NCI-H524 treated with DMSO at 0.1 percent for 48 hours (cell line): ENCODE measurements around the gene HOXB7.

ENCODE experiments used
- DNase-seq: peaks from one replicate; lab custom pipeline; 2025; lab: John Stamatoyannopoulos, UW

Gene HOXB7

DNA sequence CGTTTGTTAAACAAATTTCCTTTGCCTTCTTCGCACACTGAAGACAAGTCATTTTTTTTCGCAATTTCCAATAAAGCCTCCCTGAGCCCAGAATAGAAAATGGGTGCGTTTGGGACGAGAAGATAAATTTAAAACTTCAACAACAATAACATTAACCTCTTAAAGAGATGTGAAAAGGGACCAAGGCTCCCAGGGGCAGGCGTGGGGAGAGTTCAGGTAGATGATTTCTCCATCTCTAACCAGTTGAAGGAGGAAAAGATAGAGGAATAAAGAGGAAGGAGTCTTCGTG, 31.4 kb downstream of the HOXB7 start:
- no peak for DNase-seq

DNA sequence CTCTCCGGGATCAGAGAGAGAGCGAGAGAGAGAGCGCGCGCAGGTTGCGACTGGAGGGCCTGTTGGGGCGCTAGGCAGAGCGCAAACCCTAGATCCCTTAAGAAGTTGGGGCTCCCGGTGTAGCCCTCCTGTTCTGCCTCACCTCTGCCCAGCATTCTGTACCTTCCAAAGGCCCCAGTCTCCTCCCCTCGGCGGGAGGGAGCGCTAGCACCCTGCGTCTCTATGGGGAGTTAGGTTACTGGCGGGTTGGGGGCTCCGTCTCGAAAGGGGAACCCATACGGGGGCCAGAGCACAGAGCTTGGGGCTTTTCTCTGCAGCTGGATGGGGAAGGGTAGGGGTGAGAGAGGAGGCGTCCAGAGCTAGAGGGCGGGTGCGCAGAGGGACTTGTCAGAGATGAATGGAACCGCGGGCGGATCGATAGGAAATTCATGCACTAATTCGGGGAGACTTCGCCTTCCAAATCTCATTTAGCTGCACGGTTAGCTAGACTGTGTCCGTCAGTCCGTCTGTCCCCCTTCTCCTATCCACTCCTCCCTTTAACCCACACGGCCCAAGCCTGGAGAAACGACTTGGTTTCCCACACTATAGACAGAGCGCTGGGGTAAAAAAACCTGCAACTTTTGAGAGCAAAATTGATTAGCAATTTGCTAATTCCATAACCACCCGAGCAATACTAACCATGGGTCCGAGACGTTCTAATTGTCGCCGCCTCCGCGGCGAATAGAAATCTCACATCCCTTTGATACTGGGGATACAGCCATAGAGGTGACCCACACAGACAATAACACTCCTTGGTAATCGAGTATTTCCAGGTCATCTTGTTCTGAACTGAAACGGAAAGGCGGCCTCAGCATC, 32.0 kb downstream of the HOXB7 start:
- DNase-seq = no peak

DNA sequence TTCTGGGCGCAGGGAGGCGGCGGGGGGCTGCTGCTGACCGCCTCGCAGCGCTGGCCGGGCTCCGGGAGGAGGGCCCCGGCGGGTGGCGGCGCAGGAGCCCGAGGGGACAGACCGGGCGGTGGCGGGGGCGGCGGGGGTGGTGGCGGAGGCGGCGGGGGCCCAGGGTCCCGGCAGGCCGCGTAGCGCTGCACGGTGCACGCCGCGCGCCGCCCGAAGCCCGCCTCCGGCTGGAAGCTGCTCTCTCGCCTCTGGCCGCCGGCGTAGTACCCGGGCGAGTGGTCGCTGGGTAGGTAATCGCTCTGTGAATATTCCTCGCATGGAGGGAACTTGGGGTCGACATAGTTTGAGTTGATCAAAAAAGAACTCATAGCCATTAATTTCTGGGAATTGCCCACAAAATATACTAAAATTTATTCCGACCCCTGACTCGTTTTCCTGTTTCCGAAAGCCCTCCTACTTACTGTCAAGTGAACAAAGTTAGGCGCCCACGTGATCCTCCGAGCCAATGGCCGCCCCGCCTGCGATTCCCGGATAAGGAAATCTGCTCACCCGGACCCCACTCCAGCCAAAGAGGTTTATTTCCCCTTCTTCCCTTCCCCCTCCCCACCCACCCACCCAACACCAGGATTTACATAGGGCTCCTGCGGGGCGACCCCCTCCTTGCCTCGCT, 32.7 kb downstream of the HOXB7 start, which contains the start of gene HOXB4:
HOXB4 (minus strand) TSS at position 405 of the 670 bp plus-strand sequence; CDS start at position 374, 31 bp downstream.
- no peak for DNase-seq

DNA sequence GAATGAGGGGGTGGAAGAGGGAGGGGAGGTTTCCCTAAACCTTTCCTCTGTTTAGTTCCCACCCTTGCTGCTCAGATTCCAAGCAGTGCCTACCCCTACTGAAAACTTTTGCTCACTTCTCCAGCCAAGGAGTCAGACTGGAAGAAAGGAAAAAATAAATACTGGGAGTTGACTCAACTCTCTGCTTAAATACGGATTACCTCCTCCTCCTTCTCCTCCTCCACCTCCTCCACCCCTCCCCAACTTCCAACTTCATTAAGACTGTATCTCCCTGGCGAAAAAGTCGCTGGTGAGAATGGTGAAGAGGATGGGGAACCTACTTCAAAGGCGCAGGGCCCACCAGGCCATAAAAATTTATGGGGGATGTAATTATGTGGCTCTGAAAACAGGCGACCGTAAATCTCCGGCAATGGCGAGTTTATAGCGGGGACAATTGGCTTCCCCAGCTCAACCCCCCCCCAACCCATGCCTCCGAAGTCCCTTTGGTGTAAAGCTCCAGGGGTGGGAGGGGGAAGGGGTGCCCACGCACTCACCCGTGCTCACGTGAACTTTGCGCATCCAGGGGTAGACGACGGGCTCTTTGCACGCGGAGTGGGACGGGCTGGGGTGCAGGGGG, 33.4 kb downstream of the HOXB7 start:
- DNase-seq = no peak

DNA sequence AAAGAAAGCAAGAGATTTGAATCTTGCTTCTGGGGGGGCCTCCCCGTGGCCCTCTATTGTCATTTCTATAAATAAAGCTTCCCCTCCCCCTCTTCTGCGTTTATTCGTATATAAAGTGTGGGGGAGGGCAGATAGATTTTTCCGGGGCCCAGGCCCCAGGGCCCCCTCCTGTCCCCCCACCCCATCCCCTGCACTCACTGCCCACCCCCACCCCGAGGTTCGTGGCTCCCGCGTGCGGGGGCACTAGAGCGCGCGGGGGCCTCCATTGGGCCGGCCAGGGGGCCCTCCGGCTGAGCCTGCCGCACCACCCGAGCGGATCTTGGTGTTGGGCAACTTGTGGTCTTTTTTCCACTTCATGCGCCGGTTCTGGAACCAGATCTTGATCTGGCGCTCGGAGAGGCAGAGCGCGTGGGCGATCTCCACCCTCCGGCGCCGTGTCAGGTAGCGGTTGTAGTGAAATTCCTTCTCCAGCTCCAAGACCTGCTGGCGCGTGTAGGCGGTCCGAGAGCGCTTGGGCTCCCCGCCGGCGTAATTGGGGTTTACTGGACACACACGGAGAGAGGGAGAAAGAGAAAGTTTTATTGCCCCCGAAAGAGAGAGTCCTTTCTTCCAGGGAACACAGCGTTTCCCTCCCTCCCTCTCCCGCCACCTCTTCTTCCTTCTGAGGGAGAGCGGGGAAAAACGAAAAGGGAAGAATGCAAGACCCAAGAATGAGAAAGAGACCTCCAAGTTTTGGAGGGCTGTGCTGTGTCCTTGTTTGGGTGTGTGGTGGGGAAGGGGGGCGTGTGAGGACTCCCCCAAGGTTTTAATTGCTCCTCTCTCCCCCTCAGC, 34.1 kb downstream of the HOXB7 start:
- DNase-seq = no peak

DNA sequence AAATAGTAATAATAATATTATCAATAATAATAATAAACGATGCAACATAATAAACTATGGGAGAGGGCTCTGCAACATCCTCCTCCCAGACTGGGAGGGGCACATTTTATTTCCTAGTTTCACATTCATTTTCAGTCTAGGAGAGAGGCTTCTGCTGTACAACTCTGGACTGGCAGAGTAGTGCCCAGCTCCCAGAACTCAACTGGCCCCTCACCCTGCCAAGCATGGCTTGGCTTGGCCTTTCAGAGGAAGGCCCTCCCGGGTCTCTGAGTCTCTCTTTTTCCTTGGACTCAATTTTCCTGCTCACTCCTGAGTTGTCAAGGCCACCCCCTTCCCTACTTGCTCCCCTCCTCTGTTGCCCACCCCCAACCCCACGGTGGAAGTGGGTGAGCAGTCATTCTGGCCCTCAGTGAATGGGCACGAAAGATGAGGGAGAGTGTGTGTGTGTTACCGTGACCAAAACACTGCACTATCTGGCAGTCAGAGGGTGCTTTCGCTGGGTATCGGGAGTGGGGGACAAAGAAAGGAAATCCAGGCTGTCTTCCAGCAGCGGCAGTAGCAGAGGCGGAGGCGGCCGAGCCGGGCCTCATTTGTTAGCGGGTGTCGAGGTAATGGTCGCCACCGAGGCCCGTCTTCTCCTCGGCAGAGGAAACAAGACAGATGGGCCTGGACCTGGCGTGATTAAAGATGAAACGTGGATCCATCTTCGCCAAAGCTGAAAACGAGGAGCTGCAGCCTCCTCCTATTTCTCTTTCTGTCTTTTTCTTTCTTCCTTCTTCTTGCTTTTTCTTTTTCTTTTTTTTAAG, 34.9 kb downstream of the HOXB7 start:
- DNase-seq = no peak

DNA sequence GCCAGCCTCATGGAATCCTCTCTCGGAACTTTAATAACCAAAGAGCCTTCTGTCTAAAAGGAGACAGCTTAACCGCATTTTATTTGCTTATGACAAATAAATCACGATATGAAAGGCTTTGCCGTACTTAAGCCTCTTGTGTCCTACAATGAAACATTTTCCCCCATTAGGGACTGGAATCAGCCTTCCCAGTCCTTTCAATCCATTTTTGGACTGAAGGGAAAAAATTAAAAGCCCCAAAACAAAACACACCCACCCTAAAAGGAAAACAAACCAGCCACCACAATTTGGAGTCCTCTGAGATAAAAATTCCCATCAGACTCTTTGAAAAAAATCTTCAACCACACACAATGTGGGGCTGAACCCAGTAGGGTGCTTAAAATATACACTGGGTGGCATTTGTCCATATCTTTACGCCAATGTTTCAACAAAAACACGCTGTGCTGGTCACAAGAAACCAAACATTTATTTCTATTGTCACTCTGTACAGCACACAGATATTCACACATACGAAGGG, 35.7 kb downstream of the HOXB7 start:
- DNase-seq = no peak

DNA sequence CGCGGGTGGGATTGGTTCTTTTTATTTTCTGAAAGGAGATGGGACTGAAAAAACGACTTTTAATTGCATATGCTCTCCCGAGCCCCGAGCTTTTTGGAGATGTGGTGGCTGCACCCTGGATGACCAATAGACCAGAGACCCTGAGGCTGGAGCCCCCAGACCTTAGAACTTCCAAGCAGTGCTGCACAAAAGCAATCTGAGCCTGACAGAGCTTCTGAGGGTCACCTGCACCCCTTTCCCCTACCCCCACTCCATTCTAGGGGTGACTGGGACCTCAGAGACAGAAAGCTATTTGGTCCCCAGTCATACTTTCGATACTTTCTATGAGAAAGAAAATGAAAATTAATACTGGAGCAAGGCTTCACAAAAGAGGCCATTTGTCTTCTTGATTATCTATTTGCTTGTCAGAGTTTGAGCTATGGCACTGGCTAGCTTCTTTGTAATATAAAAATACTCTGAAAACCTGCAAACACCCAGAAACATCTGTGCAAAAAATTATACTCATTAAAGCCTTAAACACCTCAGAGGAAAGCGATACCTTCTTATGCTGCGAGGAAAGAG, 36.2 kb downstream of the HOXB7 start:
- DNase-seq = no peak

DNA sequence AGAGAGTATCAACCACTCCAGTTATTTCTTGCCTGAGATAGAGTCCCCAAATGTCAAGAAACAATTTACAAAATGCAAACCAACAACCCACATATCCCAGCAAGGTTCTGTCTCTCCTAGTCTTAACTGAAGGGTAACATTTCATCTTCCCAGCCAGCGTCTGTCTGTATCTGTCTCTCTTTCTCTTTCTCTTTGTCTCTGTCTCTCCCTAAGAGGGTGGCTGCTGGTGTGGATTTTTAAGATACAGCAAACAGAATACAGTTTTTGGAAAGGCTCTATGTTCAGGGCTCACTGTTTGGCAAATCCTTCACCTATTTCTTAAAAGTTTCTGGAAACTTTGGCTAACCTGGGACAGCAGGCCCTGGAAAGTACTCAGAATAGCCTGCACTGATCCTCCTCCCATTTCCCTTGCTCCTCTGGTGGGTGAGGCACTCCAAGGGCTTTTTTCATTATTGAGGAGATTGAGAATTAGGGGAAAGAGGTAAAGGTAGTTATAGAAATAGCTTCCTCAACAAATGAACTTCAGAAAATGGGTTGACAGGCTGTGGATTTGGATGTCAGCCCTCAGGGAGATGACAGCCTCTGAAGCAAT, 38.9 kb downstream of the HOXB7 start:
- DNase-seq = no peak

DNA sequence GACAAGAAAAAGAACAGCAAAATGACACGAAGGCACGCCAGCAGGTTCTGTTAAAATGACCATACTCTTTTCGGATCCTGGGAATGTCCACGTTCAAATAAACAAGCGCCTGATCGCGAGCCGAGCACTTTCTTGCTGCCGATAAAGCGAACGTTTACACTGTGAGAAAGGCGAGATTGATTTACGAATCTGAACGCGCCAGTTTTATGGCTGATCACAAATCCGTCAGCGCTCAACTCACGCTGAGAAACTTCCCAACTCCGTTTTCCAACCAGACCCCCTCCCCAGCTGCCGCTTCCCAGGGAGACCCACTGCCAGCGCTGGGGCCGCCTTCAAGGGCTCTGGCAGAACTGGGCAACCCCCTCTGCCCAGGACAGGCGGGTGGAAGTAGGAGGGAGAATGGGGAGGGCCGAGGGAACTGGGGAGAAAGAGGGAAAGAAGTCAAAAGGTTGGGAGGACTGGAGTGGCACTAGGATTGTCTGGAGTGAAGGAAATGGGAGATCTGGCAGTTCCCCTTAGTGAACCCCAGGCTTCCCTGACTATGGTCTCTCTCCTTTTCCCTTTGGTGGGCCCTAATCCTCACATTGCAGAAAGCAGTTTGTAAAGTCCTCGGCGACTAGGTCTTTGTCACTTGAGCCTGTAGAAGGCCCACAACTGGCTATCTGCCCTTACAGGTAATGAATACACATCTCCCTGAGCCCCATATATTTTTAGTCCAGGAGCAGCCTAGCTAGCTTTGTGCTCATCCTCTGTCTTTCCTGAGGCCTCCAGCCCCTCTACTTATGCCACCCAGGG, 39.6 kb downstream of the HOXB7 start:
- DNase-seq = no peak

DNA sequence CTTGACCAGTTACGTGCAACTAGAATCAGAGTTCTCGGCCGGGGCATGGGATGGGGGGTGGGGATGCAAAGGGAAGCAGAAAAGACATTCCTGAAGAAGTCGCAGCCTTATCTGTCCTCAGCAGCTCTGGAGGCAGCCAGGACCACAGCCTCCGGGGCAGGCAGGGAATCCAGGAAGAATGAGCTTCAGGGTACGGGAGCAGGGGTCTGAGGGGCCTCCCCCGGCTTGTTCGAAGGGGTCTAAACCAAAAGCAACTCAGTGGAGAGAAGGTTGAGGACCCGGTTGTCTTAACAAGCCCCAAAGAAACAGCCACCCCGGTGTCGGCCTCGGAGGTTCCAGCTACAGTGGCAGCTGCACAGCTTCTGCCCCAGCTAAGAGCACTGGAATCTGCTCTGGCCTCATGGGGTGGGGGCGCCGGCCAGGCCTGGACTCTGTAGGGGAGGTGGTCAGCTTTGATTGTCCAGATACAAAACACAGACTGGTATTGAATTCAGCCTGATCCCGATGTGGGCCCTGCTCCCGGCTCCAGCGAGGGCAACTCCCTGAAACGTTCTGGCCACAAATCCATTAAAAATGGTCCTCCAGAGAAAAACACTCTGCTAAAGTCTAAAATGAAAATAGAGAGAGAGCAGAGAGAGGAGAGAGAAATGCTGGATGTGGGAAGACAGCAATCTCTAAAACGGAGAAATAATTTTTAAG, 40.3 kb downstream of the HOXB7 start:
- DNase-seq = no peak

DNA sequence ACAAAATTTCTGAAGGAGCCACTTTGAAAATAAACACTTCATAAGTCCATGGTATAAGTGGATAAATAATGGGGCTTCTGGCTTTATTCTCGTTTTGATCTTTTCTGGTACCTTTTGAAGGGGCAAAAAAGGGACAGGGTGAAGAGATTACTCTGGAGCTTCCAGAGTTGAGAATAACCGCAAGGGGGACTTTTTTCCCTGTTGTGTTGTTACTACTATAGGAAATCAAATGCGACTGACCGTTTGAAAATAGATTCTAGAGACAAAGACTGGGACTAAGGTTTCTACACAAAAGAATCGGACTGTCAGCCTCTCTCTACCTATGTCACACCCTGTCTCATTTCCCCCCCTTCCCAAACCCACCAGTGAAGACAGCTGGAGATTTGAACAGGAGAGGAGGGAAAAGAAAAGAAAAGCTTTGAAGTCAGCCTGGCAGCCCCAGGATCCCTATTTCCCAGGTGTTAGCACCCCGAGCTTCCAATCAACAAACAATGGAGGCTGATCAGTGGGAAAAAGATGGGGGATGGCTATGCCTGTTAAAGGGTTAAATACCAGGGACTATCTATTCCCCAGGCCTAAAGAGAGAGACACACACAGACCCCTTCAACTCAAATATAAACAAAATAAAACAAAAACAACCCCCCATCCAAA, 41.0 kb downstream of the HOXB7 start:
- DNase-seq = no peak

DNA sequence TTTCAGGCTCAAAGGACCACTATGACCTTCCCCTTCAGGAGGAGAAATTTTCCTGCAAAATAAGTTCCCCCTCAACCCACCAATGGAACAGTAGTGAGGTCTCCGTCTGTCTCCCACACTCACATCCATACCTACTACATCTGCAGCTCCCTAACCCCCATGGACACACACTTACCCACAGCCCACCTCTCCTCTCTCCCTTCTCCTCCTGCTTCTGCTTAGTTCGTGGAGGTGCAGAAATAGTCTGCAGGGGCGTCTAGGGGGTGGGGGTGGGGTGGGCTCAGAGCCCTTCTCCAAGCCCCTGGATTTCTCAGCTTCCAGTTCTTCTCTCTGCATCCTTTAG, 41.6 kb downstream of the HOXB7 start:
- DNase-seq = no peak

DNA sequence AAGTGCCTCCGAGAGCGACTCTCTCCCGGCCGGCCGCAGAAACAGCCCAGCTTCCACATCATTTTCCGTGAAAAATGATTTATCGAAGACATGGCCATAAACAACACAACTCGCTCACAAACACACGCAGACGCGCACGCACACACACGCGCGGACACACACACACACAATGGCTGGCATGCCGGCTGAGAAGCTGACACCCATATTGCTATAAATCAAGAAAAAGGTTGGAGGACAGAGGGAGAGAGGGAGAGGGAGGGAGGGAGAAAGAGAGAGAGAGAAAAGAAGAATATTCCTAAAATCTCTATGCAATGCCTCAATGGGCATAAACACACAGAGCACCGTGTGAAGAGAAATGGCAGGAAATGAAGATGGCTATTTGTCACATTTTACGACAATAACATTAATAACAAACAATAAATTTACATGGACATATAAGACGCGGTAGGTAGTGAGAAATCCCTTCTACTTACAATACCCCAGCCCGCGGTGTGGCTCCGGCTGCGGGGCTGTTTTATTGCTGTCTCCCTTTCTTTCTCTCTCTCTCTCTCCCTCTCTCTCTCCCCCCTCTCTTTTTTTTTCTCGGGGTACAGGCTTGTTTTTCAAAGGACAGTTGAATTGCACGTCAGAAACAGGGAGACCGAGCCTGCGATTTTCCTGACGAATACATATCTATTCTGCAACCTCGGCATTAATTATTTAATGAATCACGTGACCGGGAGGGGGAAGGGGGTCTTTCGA, 42.1 kb downstream of the HOXB7 start:
- no peak for DNase-seq

DNA sequence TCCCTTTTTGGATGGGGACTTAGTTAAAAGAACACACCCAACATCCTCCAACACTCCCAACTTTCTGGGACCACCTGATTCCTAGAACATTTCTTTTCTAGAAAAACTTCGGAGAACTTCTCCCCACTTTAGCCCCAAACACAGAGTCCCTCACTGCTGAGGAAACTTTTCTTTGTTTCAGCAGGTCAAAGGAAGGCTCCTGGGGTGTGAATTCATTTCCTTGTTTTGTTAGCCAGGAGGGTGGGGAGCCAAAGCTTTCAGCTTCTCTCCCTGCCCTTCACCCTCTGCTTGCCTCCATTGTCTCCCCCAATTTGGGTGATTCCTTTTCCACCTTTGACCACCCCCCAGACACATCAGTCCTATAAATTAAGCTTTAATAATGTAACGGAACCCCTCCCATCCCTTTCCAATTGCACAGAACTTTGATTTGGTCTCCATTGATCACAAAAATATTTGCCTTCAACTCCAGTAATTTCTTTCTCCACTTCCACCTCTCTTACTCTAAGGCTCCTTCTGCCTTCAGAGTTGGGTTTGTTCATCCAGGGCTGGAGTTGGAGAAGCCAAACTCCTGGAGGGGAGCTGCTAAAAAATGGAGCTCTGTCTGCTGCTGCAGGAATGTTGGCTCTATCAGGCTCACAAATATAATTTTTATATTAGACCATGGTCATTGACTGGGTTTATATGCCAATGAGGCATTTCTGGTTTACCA, 43.0 kb downstream of the HOXB7 start:
- no peak for DNase-seq

DNA sequence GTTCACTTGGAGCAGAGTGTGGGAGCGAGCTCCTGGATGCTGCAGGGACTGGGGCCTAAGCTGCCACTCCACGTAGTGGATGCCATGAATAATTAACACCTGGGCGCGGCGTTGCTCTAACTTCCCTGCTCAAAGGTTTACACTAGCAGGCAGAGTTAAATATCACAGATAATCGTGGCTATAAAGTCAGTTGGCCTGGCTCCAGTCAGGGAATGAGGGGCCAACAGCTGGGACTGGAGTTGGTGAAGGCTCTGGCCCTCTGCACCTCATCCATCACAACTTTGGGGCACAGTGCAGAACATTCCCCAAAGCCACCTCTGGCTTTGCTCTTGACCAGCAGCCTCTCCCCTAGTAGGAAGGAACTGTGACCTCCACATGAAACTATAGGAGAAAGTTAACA, 43.6 kb downstream of the HOXB7 start:
- DNase-seq = no peak

DNA sequence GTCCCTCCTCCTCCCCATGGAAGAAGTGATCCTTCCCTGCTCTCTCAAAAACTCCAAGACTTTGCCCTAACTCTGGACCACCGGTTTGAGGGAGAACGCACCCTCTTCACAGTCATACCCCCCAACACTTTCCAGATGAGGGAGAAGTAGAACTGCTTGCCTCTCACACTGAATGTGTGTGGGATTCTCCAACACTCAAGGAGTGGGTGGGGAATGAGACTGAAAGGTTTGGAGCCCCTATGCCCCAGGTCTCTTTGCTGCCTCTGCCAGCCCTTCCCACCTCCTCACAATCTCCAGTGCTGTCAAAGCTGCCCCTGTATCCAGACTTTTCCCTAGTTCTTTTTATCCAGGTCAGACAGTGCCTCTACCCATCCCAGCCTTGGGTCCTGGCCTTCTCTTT, 44.1 kb downstream of the HOXB7 start:
- no peak for DNase-seq
